ENCODE results near the gene SSBP3.
"Not testable (repeated sequence)": the region's sequence is repeated elsewhere in the genome, so short reads cannot be mapped to it uniquely, and the experiment has no call there.

The SSBP3 gene

DNA sequence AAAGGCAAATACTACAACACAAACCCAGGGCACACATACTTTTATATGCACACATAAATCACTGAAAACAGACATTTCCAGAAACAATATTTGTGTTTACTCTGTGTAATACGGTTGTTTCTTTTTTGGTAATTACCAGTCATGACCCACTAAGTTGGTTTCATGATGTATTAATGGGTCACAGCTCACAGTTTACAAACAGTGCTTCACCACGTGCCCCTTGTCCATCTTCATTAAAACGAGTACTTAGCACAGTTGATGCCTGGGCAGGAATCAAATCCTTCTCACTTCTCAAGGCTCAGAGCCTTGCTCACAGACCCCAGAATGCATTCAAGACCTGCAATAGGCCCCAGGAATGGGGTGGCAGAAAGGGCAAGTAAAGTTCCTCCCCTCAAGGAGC is 13.8 kb downstream of the SSBP3 start:
- Histone ChIP-seq H3K27ac (replicated peaks) (no peak overlapping the region), H3K4me3 (replicated peaks; ENCODE audit: insufficient read depth, low read length) (no peak overlapping the region), H3K27me3 (ENCODE audit: insufficient read depth, poor library complexity, severe bottlenecking) (no peaks in the 10 kb centered on the region)
- DNase-seq (ENCODE audit: low read depth in 1 of 2, low spot score in 1 of 2) = no peak
- TF ChIP-seq GABPA (IDR thresholded peaks at IDR 0.05; ENCODE audit: low read depth) = no peak
- TF ChIP-seq, protein P1, sequence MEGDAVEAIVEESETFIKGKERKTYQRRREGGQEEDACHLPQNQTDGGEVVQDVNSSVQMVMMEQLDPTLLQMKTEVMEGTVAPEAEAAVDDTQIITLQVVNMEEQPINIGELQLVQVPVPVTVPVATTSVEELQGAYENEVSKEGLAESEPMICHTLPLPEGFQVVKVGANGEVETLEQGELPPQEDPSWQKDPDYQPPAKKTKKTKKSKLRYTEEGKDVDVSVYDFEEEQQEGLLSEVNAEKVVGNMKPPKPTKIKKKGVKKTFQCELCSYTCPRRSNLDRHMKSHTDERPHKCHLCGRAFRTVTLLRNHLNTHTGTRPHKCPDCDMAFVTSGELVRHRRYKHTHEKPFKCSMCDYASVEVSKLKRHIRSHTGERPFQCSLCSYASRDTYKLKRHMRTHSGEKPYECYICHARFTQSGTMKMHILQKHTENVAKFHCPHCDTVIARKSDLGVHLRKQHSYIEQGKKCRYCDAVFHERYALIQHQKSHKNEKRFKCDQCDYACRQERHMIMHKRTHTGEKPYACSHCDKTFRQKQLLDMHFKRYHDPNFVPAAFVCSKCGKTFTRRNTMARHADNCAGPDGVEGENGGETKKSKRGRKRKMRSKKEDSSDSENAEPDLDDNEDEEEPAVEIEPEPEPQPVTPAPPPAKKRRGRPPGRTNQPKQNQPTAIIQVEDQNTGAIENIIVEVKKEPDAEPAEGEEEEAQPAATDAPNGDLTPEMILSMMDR (IDR thresholded peaks at IDR 0.05; ENCODE audit: insufficient read depth, low read length) = no peak
- TF ChIP-seq POLR2AphosphoS5 (IDR thresholded peaks at IDR 0.05; ENCODE audit: low read depth) = no peak
- TF ChIP-seq SPI1 (IDR thresholded peaks at IDR 0.05; ENCODE audit: borderline replicate concordance, low read depth) = no peak
- TF ChIP-seq, protein P2, sequence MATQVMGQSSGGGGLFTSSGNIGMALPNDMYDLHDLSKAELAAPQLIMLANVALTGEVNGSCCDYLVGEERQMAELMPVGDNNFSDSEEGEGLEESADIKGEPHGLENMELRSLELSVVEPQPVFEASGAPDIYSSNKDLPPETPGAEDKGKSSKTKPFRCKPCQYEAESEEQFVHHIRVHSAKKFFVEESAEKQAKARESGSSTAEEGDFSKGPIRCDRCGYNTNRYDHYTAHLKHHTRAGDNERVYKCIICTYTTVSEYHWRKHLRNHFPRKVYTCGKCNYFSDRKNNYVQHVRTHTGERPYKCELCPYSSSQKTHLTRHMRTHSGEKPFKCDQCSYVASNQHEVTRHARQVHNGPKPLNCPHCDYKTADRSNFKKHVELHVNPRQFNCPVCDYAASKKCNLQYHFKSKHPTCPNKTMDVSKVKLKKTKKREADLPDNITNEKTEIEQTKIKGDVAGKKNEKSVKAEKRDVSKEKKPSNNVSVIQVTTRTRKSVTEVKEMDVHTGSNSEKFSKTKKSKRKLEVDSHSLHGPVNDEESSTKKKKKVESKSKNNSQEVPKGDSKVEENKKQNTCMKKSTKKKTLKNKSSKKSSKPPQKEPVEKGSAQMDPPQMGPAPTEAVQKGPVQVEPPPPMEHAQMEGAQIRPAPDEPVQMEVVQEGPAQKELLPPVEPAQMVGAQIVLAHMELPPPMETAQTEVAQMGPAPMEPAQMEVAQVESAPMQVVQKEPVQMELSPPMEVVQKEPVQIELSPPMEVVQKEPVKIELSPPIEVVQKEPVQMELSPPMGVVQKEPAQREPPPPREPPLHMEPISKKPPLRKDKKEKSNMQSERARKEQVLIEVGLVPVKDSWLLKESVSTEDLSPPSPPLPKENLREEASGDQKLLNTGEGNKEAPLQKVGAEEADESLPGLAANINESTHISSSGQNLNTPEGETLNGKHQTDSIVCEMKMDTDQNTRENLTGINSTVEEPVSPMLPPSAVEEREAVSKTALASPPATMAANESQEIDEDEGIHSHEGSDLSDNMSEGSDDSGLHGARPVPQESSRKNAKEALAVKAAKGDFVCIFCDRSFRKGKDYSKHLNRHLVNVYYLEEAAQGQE (IDR thresholded peaks at IDR 0.05; ENCODE audit: insufficient replicate concordance, low read depth) = no peak

DNA sequence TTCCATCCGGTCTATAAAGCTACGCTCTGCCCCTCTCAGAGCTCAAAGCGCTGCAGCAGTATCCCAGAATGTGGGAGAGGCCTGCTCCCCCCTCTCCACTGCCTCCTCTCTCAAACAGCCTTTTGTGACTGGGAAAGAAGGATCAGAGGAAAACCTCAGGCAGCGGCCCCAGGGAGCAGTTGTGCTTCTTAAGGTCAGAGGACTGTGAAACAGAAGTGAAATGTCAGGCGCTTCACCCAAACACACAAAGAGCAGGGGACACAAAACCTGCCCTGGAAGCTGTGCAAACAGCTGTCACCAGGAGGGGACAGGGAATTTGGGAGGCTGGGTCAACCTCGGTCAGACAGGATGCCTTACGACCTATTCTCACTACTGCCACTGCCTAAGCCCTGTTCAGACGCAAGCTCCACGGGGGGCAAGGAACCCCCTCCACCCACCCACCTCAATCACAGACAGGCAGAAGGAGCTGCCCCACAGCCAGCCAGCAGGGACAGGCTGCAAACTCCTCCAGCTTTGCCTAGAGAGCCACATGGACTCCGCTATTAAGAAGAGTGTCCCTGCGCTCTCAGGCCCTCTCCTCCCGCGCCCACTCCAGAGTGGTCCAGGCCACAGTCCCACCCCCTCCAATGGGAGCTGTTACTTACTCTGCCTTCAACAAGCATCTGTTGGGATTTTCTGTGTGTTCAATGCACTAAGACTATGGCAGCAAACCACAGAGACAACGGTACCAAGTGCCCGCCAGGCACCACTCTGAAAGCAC is 14.6 kb downstream of the SSBP3 start:
- TF ChIP-seq, protein P2 (IDR thresholded peaks at IDR 0.05; ENCODE audit: insufficient replicate concordance, low read depth) = no peak
- no peak for TF ChIP-seq SPI1 (IDR thresholded peaks at IDR 0.05; ENCODE audit: borderline replicate concordance, low read depth)
- TF ChIP-seq, protein P1 (IDR thresholded peaks at IDR 0.05; ENCODE audit: insufficient read depth, low read length) = no peak
- TF ChIP-seq GABPA (IDR thresholded peaks at IDR 0.05; ENCODE audit: low read depth) = no peak
- TF ChIP-seq POLR2AphosphoS5 (IDR thresholded peaks at IDR 0.05; ENCODE audit: low read depth) = no peak
- no peak for DNase-seq (ENCODE audit: low read depth in 1 of 2, low spot score in 1 of 2)
- Histone ChIP-seq H3K4me3 (replicated peaks; ENCODE audit: insufficient read depth, low read length) (no peak overlapping the region), H3K27ac (replicated peaks) (no peak overlapping the region), H3K27me3 (ENCODE audit: insufficient read depth, poor library complexity, severe bottlenecking) (no peaks in the 10 kb centered on the region)

DNA sequence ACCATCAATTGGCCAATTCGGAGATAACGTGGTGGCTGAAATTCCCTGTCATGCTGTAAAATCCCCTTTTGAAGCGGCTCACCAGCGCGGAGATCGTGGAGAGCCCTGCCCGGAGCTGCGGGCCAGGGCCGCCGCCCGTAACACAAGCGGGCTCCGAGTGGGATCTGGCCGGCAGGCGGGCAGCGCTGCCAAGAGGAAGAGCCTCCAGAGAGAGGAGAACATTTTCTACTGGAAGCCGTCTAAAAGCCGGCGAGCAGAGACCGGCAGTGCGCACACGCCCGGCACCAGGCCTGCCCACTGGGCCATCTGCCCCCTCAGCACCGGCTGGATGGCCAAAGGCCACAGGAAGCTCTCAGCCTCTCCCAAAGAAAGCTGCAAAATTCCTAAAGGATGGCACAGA is 15.5 kb downstream of the SSBP3 start:
- no peak for DNase-seq (ENCODE audit: low read depth in 1 of 2, low spot score in 1 of 2)
- H3K27ac ChIP-seq (replicated peaks) = no peak overlapping the region
- H3K27me3 ChIP-seq (ENCODE audit: insufficient read depth, poor library complexity, severe bottlenecking) = no peaks in the 10 kb centered on the region
- no peak for TF ChIP-seq SPI1 (IDR thresholded peaks at IDR 0.05; ENCODE audit: borderline replicate concordance, low read depth)
- TF ChIP-seq, protein P2 (IDR thresholded peaks at IDR 0.05; ENCODE audit: insufficient replicate concordance, low read depth) = no peak
- TF ChIP-seq, protein P1 (IDR thresholded peaks at IDR 0.05; ENCODE audit: insufficient read depth, low read length) = no peak
- TF ChIP-seq GABPA (IDR thresholded peaks at IDR 0.05; ENCODE audit: low read depth) = no peak
- TF ChIP-seq POLR2AphosphoS5 (IDR thresholded peaks at IDR 0.05; ENCODE audit: low read depth) = no peak
- H3K4me3 ChIP-seq (replicated peaks; ENCODE audit: insufficient read depth, low read length) = no peak overlapping the region

DNA sequence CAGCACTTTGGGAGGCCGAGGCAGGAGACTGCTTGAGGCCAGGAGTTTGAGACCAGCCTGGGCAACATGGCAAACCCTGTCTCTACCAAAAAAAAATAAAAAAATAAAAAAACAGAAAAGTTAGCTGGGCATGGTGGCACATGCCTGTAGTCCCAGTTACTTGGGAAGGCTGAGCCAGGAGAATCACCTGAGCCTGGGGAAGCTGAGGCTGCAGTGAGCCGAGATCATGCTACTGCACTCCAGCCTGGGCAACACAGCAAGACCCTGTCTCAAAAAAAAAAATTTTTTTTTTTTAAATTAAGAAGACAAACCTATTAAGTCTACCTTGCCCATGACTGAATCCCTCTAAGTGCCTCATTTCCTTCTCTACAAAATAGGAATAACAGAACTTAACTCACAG is 16.6 kb downstream of the SSBP3 start:
- not testable (repeated sequence) for DNase-seq (ENCODE audit: low read depth in 1 of 2, low spot score in 1 of 2); H3K4me3 ChIP-seq (replicated peaks; ENCODE audit: insufficient read depth, low read length); H3K27ac ChIP-seq (replicated peaks); H3K27me3 ChIP-seq (ENCODE audit: insufficient read depth, poor library complexity, severe bottlenecking)

Data from HL-60 (cell line).